MM.1S (cell line): ENCODE measurements around the gene CCDC8.

Experiments
- EZH2 ChIP-seq: fragments of 300-600 bp; sonication (generic); optimal IDR thresholded peaks from 2 replicates; pipeline ENCODE3; 2017; ENCODE audit warnings: low read depth, mild to moderate bottlenecking, antibody characterized with exemption, low read length, mixed read lengths
- EZH2phosphoT487 ChIP-seq: fragments of 300-600 bp; sonication (generic); IDR thresholded peaks from 2 replicates; pipeline ENCODE4 v1.6.1; 2018; ENCODE audit warnings: antibody characterized with exemption, low read length

DNA sequence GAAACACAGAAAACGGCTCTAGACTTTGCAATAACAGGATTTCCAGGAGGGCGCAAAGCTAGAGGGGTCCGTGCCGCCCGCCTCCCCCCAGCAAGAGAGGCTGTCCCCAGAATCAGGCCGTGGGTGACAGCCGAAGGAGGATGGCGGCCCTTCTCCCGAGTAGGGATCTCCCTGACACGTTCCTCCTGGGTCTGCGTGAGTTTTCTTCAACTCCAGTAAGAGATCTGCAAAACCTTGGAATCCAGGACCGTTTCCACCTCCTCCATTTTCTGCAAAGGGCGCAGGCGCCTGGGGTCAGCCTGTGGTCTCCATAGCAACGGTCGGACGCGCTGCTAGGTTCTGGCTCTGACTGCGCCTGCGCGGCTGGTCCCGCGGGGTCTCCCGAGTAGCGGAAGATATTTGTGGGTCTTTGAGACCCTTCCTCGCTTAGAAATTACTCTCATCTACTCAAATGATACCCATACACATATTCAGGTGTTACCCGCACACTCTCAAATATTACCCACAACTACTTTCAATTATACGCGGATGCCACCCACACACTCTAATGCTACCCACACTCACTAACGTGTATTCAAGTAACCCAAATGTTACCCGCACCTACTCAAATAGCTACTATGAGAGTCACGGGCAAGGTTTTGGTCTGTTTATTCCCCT is 13.3 kb upstream of the CCDC8 start:
- TF ChIP-seq EZH2phosphoT487, result no peak
- TF ChIP-seq EZH2, result no peak
